SK-N-SH treated with all-trans-retinoic acid at 6 μM for 48 hours (cell line): ENCODE measurements around the gene MMS22L.

Source experiments
- ATAC-seq: fragments of 200-7000 bp; cut with Tn5 transposase; 3 replicates; pipeline ENCODE4 v1.9.1; 2020; ENCODE audit warnings: mild to moderate bottlenecking, moderate library complexity
- ARNTL ChIP-seq: fragments of 450-650 bp; formaldehyde crosslinking; IDR thresholded peaks from 2 replicates; pipeline ENCODE4 v1.5.0; 2020; ENCODE audit warnings: low read depth, mild to moderate bottlenecking, moderate library complexity, borderline replicate concordance
- BACH2 ChIP-seq: fragments of 250-450 bp; sonication (Bioruptor Pico); IDR thresholded peaks from 2 replicates; pipeline ENCODE4 v1.9.0; 2021; ENCODE audit warnings: mild to moderate bottlenecking, borderline replicate concordance
- CSRNP3 ChIP-seq: fragments of 250-450 bp; sonication (Bioruptor Pico); IDR thresholded peaks from 2 replicates; pipeline ENCODE4 v1.5.1; 2021; ENCODE audit warnings: mild to moderate bottlenecking, moderate library complexity
- ESRRG ChIP-seq: fragments of 250-450 bp; sonication (Bioruptor Pico); IDR thresholded peaks from 2 replicates; pipeline ENCODE4 v1.6.1; 2021; ENCODE audit warnings: mild to moderate bottlenecking
- GLIS3 ChIP-seq: fragments of 250-450 bp; sonication (Bioruptor Pico); IDR thresholded peaks from 2 replicates; pipeline ENCODE4 v1.5.0; 2020; ENCODE audit warnings: mild to moderate bottlenecking, moderate library complexity
- ISL1 ChIP-seq: fragments of 250-450 bp; sonication (Bioruptor Pico); IDR thresholded peaks from 2 replicates; pipeline ENCODE4 v2.1.2; 2022; ENCODE audit warnings: mild to moderate bottlenecking, moderate library complexity
- OSR1 ChIP-seq: fragments of 250-450 bp; sonication (Bioruptor Pico); IDR thresholded peaks from 2 replicates; pipeline ENCODE4 v1.8.0; 2022; ENCODE audit warnings: moderate library complexity, mild to moderate bottlenecking, inconsistent platforms
- PPARA ChIP-seq: fragments of 250-450 bp; sonication (Bioruptor Pico); IDR thresholded peaks from 2 replicates; pipeline ENCODE4 v1.5.0; 2020; ENCODE audit warnings: mild to moderate bottlenecking, borderline replicate concordance
- RARB ChIP-seq: fragments of 250-450 bp; sonication (Bioruptor Pico); IDR thresholded peaks from 2 replicates; pipeline ENCODE4 v1.8.0; 2021; ENCODE audit warnings: mild to moderate bottlenecking, moderate library complexity
- SNAI2 ChIP-seq: fragments of 250-450 bp; sonication (Bioruptor Pico); IDR thresholded peaks from 2 replicates; pipeline ENCODE4 v1.5.0; 2020; ENCODE audit warnings: mild to moderate bottlenecking, moderate library complexity
- TCF4 ChIP-seq: fragments of 250-450 bp; sonication (Bioruptor Pico); IDR thresholded peaks from 2 replicates; pipeline ENCODE4 v1.8.0; 2021; ENCODE audit warnings: mild to moderate bottlenecking, moderate library complexity, borderline replicate concordance
- TOX ChIP-seq: fragments of 250-450 bp; sonication (Bioruptor Pico); IDR thresholded peaks from 2 replicates; pipeline ENCODE4 v1.8.0; 2021; ENCODE audit warnings: mild to moderate bottlenecking, moderate library complexity, borderline replicate concordance
- ZC3H10 ChIP-seq: fragments of 250-450 bp; sonication (Bioruptor Pico); IDR thresholded peaks from 2 replicates; pipeline ENCODE4 v1.5.1; 2021; ENCODE audit warnings: mild to moderate bottlenecking, moderate library complexity
- ZFP3 ChIP-seq: fragments of 250-450 bp; sonication (Bioruptor Pico); IDR thresholded peaks from 2 replicates; pipeline ENCODE4 v1.5.0; 2020; ENCODE audit warnings: mild to moderate bottlenecking, moderate library complexity
- ZFP30 ChIP-seq: fragments of 450-650 bp; formaldehyde crosslinking; IDR thresholded peaks from 2 replicates; pipeline ENCODE4 v1.5.0; 2022; ENCODE audit warnings: mild to moderate bottlenecking, moderate library complexity
- ZNF565 ChIP-seq: fragments of 450-650 bp; formaldehyde crosslinking; conservative IDR thresholded peaks from 2 replicates; pipeline ENCODE4 v1.5.0; 2020; ENCODE audit warnings: low read depth, mild to moderate bottlenecking, moderate library complexity
- ZNF70 ChIP-seq: fragments of 450-650 bp; formaldehyde crosslinking; IDR thresholded peaks from 2 replicates; pipeline ENCODE4 v1.5.0; 2020; ENCODE audit warnings: mild to moderate bottlenecking, moderate library complexity
- ZNF8 ChIP-seq: fragments of 450-650 bp; formaldehyde crosslinking; IDR thresholded peaks from 2 replicates; pipeline ENCODE4 v1.5.0; 2020; ENCODE audit warnings: mild to moderate bottlenecking, moderate library complexity
- TF ChIP-seq, protein P1 (sequence below): fragments of 250-450 bp; sonication (Bioruptor Pico); IDR thresholded peaks from 2 replicates; pipeline ENCODE4 v1.8.0; 2021; ENCODE audit warnings: low read depth, mild to moderate bottlenecking, moderate library complexity, borderline replicate concordance
- TF ChIP-seq, protein P2 (sequence below): fragments of 250-450 bp; sonication (Bioruptor Pico); IDR thresholded peaks from 2 replicates; pipeline ENCODE4 v1.5.0; 2020; ENCODE audit warnings: mild to moderate bottlenecking, moderate library complexity
- TF ChIP-seq, protein P3 (sequence below): fragments of 250-450 bp; sonication (Bioruptor Pico); IDR thresholded peaks from 2 replicates; pipeline ENCODE4 v1.8.0; 2020; ENCODE audit warnings: mild to moderate bottlenecking, moderate library complexity, borderline replicate concordance
- TF ChIP-seq, protein P4 (sequence below): fragments of 250-450 bp; sonication (Bioruptor Pico); IDR thresholded peaks from 2 replicates; pipeline ENCODE4 v1.5.1; 2020; ENCODE audit warnings: low read depth, mild to moderate bottlenecking, moderate library complexity

MMS22L gene

GRCh38 chr6:97305414-97306066 lies 22.5 kb upstream of the MMS22L start:
- ATAC-seq: peak; percentile 67
- TF ChIP-seq ARNTL (CRISPR knock-in tag) (no peak), ZFP30 (CRISPR knock-in tag) (no peak), CSRNP3 (no peak), RARB (CRISPR knock-in tag) (no peak), ZNF565 (CRISPR knock-in tag) (no peak), ZC3H10 (CRISPR knock-in tag) (no peak), ZNF70 (CRISPR knock-in tag) (no peak), ZNF8 (CRISPR knock-in tag) (no peak), ISL1 (no peak), GLIS3 (CRISPR knock-in tag) (no peak), ZFP3 (CRISPR knock-in tag) (no peak), BACH2 (CRISPR knock-in tag) (no peak), PPARA (CRISPR knock-in tag) (no peak), SNAI2 (no peak)
- TF ChIP-seq, protein P1, sequence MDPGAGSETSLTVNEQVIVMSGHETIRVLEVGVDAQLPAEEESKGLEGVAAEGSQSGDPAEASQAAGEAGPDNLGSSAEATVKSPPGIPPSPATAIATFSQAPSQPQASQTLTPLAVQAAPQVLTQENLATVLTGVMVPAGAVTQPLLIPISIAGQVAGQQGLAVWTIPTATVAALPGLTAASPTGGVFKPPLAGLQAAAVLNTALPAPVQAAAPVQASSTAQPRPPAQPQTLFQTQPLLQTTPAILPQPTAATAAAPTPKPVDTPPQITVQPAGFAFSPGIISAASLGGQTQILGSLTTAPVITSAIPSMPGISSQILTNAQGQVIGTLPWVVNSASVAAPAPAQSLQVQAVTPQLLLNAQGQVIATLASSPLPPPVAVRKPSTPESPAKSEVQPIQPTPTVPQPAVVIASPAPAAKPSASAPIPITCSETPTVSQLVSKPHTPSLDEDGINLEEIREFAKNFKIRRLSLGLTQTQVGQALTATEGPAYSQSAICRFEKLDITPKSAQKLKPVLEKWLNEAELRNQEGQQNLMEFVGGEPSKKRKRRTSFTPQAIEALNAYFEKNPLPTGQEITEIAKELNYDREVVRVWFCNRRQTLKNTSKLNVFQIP: no peak
- TF ChIP-seq, protein P2, sequence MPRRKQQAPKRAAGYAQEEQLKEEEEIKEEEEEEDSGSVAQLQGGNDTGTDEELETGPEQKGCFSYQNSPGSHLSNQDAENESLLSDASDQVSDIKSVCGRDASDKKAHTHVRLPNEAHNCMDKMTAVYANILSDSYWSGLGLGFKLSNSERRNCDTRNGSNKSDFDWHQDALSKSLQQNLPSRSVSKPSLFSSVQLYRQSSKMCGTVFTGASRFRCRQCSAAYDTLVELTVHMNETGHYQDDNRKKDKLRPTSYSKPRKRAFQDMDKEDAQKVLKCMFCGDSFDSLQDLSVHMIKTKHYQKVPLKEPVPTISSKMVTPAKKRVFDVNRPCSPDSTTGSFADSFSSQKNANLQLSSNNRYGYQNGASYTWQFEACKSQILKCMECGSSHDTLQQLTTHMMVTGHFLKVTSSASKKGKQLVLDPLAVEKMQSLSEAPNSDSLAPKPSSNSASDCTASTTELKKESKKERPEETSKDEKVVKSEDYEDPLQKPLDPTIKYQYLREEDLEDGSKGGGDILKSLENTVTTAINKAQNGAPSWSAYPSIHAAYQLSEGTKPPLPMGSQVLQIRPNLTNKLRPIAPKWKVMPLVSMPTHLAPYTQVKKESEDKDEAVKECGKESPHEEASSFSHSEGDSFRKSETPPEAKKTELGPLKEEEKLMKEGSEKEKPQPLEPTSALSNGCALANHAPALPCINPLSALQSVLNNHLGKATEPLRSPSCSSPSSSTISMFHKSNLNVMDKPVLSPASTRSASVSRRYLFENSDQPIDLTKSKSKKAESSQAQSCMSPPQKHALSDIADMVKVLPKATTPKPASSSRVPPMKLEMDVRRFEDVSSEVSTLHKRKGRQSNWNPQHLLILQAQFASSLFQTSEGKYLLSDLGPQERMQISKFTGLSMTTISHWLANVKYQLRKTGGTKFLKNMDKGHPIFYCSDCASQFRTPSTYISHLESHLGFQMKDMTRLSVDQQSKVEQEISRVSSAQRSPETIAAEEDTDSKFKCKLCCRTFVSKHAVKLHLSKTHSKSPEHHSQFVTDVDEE: no peak
- TF ChIP-seq, protein P3, sequence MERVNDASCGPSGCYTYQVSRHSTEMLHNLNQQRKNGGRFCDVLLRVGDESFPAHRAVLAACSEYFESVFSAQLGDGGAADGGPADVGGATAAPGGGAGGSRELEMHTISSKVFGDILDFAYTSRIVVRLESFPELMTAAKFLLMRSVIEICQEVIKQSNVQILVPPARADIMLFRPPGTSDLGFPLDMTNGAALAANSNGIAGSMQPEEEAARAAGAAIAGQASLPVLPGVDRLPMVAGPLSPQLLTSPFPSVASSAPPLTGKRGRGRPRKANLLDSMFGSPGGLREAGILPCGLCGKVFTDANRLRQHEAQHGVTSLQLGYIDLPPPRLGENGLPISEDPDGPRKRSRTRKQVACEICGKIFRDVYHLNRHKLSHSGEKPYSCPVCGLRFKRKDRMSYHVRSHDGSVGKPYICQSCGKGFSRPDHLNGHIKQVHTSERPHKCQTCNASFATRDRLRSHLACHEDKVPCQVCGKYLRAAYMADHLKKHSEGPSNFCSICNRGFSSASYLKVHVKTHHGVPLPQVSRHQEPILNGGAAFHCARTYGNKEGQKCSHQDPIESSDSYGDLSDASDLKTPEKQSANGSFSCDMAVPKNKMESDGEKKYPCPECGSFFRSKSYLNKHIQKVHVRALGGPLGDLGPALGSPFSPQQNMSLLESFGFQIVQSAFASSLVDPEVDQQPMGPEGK (CRISPR knock-in tag): no peak
- TF ChIP-seq, protein P4, sequence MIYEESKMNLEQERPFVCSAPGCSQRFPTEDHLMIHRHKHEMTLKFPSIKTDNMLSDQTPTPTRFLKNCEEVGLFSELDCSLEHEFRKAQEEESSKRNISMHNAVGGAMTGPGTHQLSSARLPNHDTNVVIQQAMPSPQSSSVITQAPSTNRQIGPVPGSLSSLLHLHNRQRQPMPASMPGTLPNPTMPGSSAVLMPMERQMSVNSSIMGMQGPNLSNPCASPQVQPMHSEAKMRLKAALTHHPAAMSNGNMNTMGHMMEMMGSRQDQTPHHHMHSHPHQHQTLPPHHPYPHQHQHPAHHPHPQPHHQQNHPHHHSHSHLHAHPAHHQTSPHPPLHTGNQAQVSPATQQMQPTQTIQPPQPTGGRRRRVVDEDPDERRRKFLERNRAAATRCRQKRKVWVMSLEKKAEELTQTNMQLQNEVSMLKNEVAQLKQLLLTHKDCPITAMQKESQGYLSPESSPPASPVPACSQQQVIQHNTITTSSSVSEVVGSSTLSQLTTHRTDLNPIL (CRISPR knock-in tag): no peak

GRCh38 chr6:97304701-97305100 lies 21.7 kb upstream of the MMS22L start:
- TF ChIP-seq GLIS3 (CRISPR knock-in tag): no peak
- no peak for TF ChIP-seq RARB (CRISPR knock-in tag)
- TF ChIP-seq ZNF70 (CRISPR knock-in tag): no peak
- TF ChIP-seq ZFP30 (CRISPR knock-in tag): no peak
- no peak for TF ChIP-seq ZFP3 (CRISPR knock-in tag)
- TF ChIP-seq ESRRG: no peak
- no peak for TF ChIP-seq SNAI2
- no peak for TF ChIP-seq ZNF8 (CRISPR knock-in tag)
- no peak for TF ChIP-seq PPARA (CRISPR knock-in tag)
- TF ChIP-seq ZNF565 (CRISPR knock-in tag): no peak
- no peak for TF ChIP-seq TOX
- no peak for TF ChIP-seq BACH2 (CRISPR knock-in tag)
- TF ChIP-seq OSR1: no peak
- TF ChIP-seq ZC3H10 (CRISPR knock-in tag): no peak
- TF ChIP-seq, all 23 proteins: peak for 0
- no peak for ATAC-seq

GRCh38 chr6:97294451-97294850 lies 11.4 kb upstream of the MMS22L start:
- no peak for ATAC-seq
- TF ChIP-seq TCF4 (CRISPR knock-in tag) (no peak), CSRNP3 (no peak), ARNTL (CRISPR knock-in tag) (no peak), ESRRG (no peak), ZNF565 (CRISPR knock-in tag) (no peak)
- TF ChIP-seq, protein P2: no peak
- TF ChIP-seq, protein P4 (CRISPR knock-in tag): no peak
